ENCODE data around the gene PACSIN1.
A peak's percentile ranks its signal among the peaks of the same experiment; 100 is the strongest.

Gene PACSIN1

DNA sequence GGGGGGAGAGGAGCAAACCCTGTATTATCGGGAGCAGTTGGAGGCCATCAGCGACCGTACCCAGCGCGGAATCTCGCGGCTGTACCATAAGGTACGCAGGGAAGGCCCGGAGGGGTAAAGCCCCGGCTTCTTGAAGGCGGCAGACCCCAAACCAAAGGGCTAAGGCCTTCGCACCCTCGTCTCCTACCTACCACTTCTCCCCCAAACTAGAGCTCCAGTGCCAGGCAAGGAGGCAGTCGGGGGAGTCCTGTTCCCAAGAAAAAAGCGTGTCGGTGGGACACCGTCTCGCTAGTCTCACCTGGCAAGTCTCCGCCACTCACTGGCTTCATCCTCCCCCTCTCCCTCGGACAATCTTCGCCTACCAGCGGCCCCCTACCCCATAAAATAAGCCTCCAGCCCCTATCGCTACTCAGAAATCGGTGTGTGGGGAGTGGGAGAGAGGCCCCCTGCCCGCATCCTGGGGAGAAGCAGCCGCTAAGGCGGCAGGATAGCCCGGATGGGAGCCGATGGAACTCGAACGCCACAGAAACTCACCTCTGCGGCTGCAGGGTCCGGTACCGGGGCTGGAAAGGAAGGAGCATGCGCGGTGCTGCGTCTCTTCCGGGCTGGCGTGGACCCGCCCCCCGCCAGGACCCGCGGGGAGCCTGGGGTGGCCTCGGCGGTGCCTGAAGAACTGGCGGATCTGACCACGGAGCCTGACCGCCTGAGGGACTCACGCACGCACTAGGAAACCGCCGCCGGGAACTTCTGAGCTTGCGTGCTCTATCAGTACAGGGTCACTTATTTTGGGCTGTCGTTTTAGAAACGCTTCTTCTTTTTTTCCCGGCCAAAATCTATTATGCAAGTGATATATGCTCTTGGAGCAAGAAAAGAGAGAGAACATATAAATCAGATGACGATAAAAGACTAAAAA lies 40.1 kb upstream of the PACSIN1 start, which contains the start of gene RPS10:
TSS of gene RPS10 (minus strand) at position 572 of the 913 bp plus-strand sequence. CDS start 848 bp downstream, outside the sequence.
- ATAC-seq: peak; percentile 93

DNA sequence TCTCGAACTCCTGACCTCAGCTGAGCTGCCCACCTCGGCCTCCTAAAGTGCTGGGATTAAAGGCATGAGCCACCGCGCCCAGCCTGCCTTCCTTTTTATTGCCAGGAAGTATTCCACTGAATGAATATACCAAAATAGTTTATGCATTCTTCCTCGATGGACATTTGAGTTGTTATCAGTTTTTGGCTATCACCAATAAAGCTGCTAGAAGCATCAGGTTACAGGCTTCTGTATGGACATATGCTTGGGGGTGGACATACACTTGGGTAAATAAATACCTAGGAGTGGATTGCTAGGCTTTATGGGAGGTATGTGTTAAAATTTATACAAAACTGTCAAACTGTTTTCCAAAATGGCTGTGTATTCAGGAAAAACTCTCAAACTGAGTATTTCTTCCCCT lies 30.0 kb upstream of the PACSIN1 start:
- ATAC-seq: no peak
- TF ChIP-seq ZNF70 (CRISPR knock-in tag; IDR thresholded peaks at IDR 0.05) (no peak), RARB (CRISPR knock-in tag; IDR thresholded peaks at IDR 0.05) (no peak), TCF4 (CRISPR knock-in tag; IDR thresholded peaks at IDR 0.05; ENCODE audit: borderline replicate concordance) (no peak), ZFP30 (CRISPR knock-in tag; IDR thresholded peaks at IDR 0.05) (no peak), ESRRG (CRISPR knock-in tag; IDR thresholded peaks at IDR 0.05) (no peak), ISL1 (CRISPR knock-in tag; IDR thresholded peaks at IDR 0.05) (no peak), OSR1 (CRISPR knock-in tag; IDR thresholded peaks at IDR 0.05) (no peak)
- TF ChIP-seq, protein P1, sequence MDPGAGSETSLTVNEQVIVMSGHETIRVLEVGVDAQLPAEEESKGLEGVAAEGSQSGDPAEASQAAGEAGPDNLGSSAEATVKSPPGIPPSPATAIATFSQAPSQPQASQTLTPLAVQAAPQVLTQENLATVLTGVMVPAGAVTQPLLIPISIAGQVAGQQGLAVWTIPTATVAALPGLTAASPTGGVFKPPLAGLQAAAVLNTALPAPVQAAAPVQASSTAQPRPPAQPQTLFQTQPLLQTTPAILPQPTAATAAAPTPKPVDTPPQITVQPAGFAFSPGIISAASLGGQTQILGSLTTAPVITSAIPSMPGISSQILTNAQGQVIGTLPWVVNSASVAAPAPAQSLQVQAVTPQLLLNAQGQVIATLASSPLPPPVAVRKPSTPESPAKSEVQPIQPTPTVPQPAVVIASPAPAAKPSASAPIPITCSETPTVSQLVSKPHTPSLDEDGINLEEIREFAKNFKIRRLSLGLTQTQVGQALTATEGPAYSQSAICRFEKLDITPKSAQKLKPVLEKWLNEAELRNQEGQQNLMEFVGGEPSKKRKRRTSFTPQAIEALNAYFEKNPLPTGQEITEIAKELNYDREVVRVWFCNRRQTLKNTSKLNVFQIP (CRISPR knock-in tag; IDR thresholded peaks at IDR 0.05; ENCODE audit: borderline replicate concordance, low read depth): no peak
- TF ChIP-seq, protein P2, sequence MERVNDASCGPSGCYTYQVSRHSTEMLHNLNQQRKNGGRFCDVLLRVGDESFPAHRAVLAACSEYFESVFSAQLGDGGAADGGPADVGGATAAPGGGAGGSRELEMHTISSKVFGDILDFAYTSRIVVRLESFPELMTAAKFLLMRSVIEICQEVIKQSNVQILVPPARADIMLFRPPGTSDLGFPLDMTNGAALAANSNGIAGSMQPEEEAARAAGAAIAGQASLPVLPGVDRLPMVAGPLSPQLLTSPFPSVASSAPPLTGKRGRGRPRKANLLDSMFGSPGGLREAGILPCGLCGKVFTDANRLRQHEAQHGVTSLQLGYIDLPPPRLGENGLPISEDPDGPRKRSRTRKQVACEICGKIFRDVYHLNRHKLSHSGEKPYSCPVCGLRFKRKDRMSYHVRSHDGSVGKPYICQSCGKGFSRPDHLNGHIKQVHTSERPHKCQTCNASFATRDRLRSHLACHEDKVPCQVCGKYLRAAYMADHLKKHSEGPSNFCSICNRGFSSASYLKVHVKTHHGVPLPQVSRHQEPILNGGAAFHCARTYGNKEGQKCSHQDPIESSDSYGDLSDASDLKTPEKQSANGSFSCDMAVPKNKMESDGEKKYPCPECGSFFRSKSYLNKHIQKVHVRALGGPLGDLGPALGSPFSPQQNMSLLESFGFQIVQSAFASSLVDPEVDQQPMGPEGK (CRISPR knock-in tag; IDR thresholded peaks at IDR 0.05; ENCODE audit: borderline replicate concordance): no peak
- TF ChIP-seq, protein P3, sequence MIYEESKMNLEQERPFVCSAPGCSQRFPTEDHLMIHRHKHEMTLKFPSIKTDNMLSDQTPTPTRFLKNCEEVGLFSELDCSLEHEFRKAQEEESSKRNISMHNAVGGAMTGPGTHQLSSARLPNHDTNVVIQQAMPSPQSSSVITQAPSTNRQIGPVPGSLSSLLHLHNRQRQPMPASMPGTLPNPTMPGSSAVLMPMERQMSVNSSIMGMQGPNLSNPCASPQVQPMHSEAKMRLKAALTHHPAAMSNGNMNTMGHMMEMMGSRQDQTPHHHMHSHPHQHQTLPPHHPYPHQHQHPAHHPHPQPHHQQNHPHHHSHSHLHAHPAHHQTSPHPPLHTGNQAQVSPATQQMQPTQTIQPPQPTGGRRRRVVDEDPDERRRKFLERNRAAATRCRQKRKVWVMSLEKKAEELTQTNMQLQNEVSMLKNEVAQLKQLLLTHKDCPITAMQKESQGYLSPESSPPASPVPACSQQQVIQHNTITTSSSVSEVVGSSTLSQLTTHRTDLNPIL (CRISPR knock-in tag; IDR thresholded peaks at IDR 0.05; ENCODE audit: low read depth): no peak

More for the DNA sequence above, 40.1 kb upstream of the PACSIN1 start, which contains the start of gene RPS10:
- TF ChIP-seq CSDC2 (CRISPR knock-in tag; IDR thresholded peaks at IDR 0.05) (no peak), TOX (CRISPR knock-in tag; IDR thresholded peaks at IDR 0.05; ENCODE audit: borderline replicate concordance) (no peak), ZFP3 (CRISPR knock-in tag; IDR thresholded peaks at IDR 0.05) (no peak), ZC3H10 (CRISPR knock-in tag; IDR thresholded peaks at IDR 0.05) (no peak), ZNF565 (CRISPR knock-in tag; conservative IDR thresholded peaks at IDR 0.05; ENCODE audit: low read depth) (no peak), ISL1 (CRISPR knock-in tag; IDR thresholded peaks at IDR 0.05) (no peak), PPARA (CRISPR knock-in tag; IDR thresholded peaks at IDR 0.05; ENCODE audit: borderline replicate concordance) (no peak), SNAI2 (CRISPR knock-in tag; IDR thresholded peaks at IDR 0.05) (no peak), OSR1 (CRISPR knock-in tag; IDR thresholded peaks at IDR 0.05) (no peak), ZNF70 (CRISPR knock-in tag; IDR thresholded peaks at IDR 0.05) (no peak), TCF4 (CRISPR knock-in tag; IDR thresholded peaks at IDR 0.05; ENCODE audit: borderline replicate concordance) (no peak), RARB (CRISPR knock-in tag; IDR thresholded peaks at IDR 0.05) (no peak), ZNF8 (CRISPR knock-in tag; IDR thresholded peaks at IDR 0.05) (no peak)
- TF ChIP-seq, protein P2 (CRISPR knock-in tag; IDR thresholded peaks at IDR 0.05; ENCODE audit: borderline replicate concordance): no peak
- TF ChIP-seq, protein P1 (CRISPR knock-in tag; IDR thresholded peaks at IDR 0.05; ENCODE audit: borderline replicate concordance, low read depth): no peak
- TF ChIP-seq, protein P4, sequence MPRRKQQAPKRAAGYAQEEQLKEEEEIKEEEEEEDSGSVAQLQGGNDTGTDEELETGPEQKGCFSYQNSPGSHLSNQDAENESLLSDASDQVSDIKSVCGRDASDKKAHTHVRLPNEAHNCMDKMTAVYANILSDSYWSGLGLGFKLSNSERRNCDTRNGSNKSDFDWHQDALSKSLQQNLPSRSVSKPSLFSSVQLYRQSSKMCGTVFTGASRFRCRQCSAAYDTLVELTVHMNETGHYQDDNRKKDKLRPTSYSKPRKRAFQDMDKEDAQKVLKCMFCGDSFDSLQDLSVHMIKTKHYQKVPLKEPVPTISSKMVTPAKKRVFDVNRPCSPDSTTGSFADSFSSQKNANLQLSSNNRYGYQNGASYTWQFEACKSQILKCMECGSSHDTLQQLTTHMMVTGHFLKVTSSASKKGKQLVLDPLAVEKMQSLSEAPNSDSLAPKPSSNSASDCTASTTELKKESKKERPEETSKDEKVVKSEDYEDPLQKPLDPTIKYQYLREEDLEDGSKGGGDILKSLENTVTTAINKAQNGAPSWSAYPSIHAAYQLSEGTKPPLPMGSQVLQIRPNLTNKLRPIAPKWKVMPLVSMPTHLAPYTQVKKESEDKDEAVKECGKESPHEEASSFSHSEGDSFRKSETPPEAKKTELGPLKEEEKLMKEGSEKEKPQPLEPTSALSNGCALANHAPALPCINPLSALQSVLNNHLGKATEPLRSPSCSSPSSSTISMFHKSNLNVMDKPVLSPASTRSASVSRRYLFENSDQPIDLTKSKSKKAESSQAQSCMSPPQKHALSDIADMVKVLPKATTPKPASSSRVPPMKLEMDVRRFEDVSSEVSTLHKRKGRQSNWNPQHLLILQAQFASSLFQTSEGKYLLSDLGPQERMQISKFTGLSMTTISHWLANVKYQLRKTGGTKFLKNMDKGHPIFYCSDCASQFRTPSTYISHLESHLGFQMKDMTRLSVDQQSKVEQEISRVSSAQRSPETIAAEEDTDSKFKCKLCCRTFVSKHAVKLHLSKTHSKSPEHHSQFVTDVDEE (CRISPR knock-in tag; IDR thresholded peaks at IDR 0.05): no peak
- TF ChIP-seq, protein P5, sequence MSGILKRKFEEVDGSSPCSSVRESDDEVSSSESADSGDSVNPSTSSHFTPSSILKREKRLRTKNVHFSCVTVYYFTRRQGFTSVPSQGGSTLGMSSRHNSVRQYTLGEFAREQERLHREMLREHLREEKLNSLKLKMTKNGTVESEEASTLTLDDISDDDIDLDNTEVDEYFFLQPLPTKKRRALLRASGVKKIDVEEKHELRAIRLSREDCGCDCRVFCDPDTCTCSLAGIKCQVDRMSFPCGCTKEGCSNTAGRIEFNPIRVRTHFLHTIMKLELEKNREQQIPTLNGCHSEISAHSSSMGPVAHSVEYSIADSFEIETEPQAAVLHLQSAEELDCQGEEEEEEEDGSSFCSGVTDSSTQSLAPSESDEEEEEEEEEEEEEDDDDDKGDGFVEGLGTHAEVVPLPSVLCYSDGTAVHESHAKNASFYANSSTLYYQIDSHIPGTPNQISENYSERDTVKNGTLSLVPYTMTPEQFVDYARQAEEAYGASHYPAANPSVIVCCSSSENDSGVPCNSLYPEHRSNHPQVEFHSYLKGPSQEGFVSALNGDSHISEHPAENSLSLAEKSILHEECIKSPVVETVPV (CRISPR knock-in tag; IDR thresholded peaks at IDR 0.05): no peak

Measured in SK-N-SH treated with all-trans-retinoic acid at 6 μM for 48 hours (cell line).